Peyer's patch (tissue), 4 donors: ENCODE measurements around the gene MGLL.

Experiments
- POLR2A ChIP-seq, 2 donors: fragments of 450-650 bp; IDR thresholded peaks; one replicate each; pipeline ENCODE4 v1.5.1; 2017; ENCODE audit warnings: antibody characterized with exemption in 2 of 2, mild to moderate bottlenecking in 2 of 2, moderate library complexity in 2 of 2
- TF ChIP-seq, protein P1 (sequence below), 6 experiments: fragments of 450-650 bp in 4 of 6; fragments of 200-600 bp in 2 of 6; sonication (generic) in 1 of 6; IDR thresholded peaks; one replicate each; pipeline ENCODE4 v1.5.1; 2017 to 2019; ENCODE audit warnings: antibody characterized with exemption in 6 of 6, mild to moderate bottlenecking in 3 of 6, moderate library complexity in 1 of 6

GRCh38 chr3:127747066-127747465 lies 75.2 kb downstream of the MGLL start:
- TF ChIP-seq, protein P1, sequence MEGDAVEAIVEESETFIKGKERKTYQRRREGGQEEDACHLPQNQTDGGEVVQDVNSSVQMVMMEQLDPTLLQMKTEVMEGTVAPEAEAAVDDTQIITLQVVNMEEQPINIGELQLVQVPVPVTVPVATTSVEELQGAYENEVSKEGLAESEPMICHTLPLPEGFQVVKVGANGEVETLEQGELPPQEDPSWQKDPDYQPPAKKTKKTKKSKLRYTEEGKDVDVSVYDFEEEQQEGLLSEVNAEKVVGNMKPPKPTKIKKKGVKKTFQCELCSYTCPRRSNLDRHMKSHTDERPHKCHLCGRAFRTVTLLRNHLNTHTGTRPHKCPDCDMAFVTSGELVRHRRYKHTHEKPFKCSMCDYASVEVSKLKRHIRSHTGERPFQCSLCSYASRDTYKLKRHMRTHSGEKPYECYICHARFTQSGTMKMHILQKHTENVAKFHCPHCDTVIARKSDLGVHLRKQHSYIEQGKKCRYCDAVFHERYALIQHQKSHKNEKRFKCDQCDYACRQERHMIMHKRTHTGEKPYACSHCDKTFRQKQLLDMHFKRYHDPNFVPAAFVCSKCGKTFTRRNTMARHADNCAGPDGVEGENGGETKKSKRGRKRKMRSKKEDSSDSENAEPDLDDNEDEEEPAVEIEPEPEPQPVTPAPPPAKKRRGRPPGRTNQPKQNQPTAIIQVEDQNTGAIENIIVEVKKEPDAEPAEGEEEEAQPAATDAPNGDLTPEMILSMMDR (IDR thresholded peaks at IDR 0.05) = no peak
- TF ChIP-seq POLR2A (IDR thresholded peaks at IDR 0.05) = no peak
